ENCODE measurements around the gene CABLES2.

DNA sequence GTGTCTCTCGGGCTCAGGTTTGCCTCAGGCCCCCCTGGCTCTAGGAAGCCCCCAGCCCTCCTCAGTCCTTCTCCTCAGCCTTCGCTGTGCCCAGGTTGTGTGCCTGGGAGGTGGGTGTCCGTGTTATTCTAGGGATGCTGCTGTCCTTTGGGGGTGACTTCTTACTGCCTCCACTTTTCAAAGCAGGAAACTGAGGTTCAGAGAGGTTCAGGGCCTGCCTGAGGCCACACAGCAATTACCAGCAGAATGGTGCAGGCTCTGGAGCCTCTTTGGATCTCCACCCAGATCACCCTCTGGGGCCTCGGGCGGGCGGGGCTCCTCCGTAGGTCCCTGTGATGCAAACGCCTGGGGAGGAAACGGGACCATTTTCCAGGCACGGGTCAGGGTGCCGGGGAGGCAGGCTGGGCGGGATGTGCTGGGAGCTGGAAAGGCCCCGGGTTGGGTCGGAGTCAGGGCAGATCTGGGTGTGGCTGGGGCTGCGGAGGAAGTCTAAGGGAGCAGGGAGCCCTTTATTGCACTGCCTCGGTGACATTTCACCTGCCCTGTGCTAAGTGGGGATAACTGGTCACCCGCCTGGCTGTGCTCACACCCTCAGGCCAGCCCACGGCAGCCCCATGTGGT, 45.5 kb upstream of the CABLES2 start:
- TF ChIP-seq JUND (IDR thresholded peaks at IDR 0.05) (no peak), POLR2AphosphoS5 (IDR thresholded peaks at IDR 0.05; ENCODE audit: low read depth, low read length) (no peak), EZH2phosphoT487 (IDR thresholded peaks at IDR 0.05; ENCODE audit: borderline replicate concordance) (no peak), SP1 (IDR thresholded peaks at IDR 0.05; ENCODE audit: low read depth) (no peak), POLR2A (IDR thresholded peaks at IDR 0.05; ENCODE audit: borderline replicate concordance, extremely low read depth, insufficient read depth, insufficient read length) (no peak), CEBPB (IDR thresholded peaks at IDR 0.05; ENCODE audit: low read depth) (no peak)
- TF ChIP-seq, protein P1, sequence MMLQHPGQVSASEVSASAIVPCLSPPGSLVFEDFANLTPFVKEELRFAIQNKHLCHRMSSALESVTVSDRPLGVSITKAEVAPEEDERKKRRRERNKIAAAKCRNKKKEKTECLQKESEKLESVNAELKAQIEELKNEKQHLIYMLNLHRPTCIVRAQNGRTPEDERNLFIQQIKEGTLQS (IDR thresholded peaks at IDR 0.05) = no peak
- TF ChIP-seq, protein P2, sequence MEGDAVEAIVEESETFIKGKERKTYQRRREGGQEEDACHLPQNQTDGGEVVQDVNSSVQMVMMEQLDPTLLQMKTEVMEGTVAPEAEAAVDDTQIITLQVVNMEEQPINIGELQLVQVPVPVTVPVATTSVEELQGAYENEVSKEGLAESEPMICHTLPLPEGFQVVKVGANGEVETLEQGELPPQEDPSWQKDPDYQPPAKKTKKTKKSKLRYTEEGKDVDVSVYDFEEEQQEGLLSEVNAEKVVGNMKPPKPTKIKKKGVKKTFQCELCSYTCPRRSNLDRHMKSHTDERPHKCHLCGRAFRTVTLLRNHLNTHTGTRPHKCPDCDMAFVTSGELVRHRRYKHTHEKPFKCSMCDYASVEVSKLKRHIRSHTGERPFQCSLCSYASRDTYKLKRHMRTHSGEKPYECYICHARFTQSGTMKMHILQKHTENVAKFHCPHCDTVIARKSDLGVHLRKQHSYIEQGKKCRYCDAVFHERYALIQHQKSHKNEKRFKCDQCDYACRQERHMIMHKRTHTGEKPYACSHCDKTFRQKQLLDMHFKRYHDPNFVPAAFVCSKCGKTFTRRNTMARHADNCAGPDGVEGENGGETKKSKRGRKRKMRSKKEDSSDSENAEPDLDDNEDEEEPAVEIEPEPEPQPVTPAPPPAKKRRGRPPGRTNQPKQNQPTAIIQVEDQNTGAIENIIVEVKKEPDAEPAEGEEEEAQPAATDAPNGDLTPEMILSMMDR (IDR thresholded peaks at IDR 0.05 in 2 of 3, conservative IDR thresholded peaks at IDR 0.05 in 1 of 3; ENCODE audit: borderline replicate concordance in 1 of 3, insufficient read depth in 1 of 3, low read depth in 2 of 3, low read length in 2 of 3) = no peak
